Epithelial cell of proximal tubule (primary cell): Measurements from ENCODE around the gene MED8. TPM values are rescaled to one million over a fixed set of nuclear protein-coding genes. Genes with fewer than 3 reads are reported as not detected.
"Not testable (repeated sequence)": the region's sequence is repeated elsewhere in the genome, so short reads cannot be mapped to it uniquely, and the experiment has no call there.

ENCODE experiments used
- DNase-seq: peaks from one replicate; pipeline ENCODE4 v3.0.0-alpha.2; 2011; ENCODE audit warnings: low read depth
- H3K4me3 ChIP-seq: 2 replicates; pipeline ENCODE4 v1.5.1; 2011; ENCODE audit warnings: low read depth, mild to moderate bottlenecking, low read length
- total RNA-seq: library from RNA; depleted of rRNA; stranded (reverse); fragments of >200 nt; gene quantifications from 2 replicates; pipeline ENCODE4 v1.2.3, GENCODE V29; 2015
- TF ChIP-seq, protein P1 (sequence below): conservative IDR thresholded peaks from 2 replicates; pipeline ENCODE4 v1.5.1; 2012; ENCODE audit warnings: low read depth, mild to moderate bottlenecking, low read length

The MED8 gene
- total RNA-seq, 1 donor from 2014 or later, result 25.2 TPM

GRCh38 chr1:43414634-43415223 lies 25.1 kb upstream of the MED8 start:
- no peak for DNase-seq
- TF ChIP-seq, protein P1, sequence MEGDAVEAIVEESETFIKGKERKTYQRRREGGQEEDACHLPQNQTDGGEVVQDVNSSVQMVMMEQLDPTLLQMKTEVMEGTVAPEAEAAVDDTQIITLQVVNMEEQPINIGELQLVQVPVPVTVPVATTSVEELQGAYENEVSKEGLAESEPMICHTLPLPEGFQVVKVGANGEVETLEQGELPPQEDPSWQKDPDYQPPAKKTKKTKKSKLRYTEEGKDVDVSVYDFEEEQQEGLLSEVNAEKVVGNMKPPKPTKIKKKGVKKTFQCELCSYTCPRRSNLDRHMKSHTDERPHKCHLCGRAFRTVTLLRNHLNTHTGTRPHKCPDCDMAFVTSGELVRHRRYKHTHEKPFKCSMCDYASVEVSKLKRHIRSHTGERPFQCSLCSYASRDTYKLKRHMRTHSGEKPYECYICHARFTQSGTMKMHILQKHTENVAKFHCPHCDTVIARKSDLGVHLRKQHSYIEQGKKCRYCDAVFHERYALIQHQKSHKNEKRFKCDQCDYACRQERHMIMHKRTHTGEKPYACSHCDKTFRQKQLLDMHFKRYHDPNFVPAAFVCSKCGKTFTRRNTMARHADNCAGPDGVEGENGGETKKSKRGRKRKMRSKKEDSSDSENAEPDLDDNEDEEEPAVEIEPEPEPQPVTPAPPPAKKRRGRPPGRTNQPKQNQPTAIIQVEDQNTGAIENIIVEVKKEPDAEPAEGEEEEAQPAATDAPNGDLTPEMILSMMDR, result peak; percentile 69
- no peak overlapping the region for H3K4me3 ChIP-seq

- not testable (repeated sequence) for DNase-seq, H3K4me3 ChIP-seq
Measured at GRCh38 chr1:43413426-43413825, 23.8 kb upstream of the MED8 start.

DNA sequence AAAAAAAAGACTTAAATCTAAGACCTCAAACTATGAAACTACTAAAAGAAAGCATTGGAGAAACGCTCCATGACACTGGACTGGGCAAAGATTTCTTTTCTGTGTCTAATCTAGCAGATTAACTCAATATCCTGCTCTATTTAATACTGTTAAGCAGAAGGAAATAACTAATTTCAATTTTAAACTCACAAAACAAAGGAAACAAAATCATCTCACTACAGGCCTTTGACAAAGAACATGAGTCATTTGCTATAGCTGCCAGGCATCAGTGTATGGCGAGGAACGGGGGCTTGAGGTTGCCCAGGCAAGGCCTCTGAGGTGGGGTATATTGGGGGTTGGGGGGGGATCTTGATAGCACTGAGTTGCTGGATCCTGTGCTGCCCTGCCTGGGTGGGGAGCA lies 21.0 kb upstream of the MED8 start:
- no peak overlapping the region for H3K4me3 ChIP-seq
- DNase-seq, result no peak
- TF ChIP-seq, protein P1, result no peak

DNA sequence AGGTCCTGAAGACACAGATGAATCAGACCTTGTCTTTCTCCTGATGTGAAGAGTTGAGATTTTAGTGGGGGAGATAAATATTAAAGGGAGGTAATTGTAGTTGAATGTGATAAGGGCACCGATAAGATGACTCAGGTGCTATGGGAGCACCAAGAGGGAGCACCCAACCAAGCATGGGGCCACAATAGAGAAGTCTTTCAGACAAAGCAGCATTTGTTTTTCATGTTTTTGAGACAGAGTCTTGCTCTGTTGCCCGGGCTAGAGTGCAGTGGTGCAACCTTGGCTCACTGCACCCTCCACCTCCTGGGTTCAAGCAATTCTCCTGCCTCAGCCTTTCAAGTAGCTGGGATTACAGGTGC lies 16.3 kb upstream of the MED8 start:
- TF ChIP-seq, protein P1, result no peak
- no peak overlapping the region for H3K4me3 ChIP-seq
- no peak for DNase-seq

DNA sequence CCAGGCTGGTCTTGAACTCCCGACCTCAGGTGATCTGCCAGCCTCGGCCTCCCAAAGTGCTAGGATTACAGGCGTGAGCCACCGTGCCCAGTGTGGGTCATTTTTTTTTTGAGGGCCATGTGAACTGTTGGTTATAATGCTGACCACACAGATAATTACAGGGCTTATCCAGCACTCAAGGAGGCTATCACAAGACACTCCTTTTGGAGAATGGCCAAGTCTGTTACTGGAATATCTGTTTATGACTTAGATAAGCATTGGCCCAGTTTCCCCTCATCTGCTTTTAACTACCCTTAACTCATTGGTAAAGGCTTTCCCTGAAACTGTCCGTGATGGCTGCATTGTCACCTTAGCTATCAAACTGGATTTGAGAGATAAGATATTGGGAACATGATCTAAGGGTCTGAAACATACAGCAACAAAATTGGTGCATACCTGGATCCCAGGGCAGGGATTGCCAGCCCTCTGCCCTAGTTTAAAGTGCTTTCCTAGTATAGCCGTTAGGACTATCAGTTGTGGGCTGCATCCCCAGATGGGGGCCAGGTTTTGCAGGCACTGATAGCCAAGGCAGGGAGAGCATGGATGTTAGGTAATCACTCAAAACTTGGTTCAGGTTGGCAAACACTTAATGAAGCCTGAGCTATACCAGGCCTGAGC lies 15.7 kb upstream of the MED8 start:
- no peak overlapping the region for H3K4me3 ChIP-seq
- TF ChIP-seq, protein P1, result no peak
- no peak for DNase-seq

DNA sequence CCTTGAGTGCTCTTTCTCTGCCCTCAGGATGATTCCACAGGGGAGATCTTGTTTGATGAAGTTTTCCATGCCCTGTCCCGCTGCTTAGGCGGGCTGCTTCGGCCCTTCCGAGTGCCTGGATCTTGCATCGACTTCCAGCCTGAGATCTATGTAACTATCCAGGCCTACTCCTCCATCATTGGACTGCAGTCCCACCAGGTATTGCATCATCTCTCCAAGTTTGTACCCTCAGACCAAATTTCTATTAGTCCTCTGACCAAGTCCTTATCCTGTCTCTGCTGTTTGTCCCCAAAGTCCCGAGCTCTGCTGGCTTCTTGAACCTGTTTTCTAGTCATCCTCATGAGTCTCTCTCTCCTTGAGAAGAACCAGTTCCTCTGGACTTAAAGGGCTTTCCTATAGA lies 14.8 kb upstream of the MED8 start:
- H3K4me3 ChIP-seq, result no peak overlapping the region
- TF ChIP-seq, protein P1, result no peak
- DNase-seq, result no peak

- TF ChIP-seq, protein P1, result no peak
- no peak for DNase-seq
- H3K4me3 ChIP-seq, result no peak overlapping the region
Measured at GRCh38 chr1:43402089-43402865, 12.7 kb upstream of the MED8 start.

- not testable (repeated sequence) for H3K4me3 ChIP-seq, DNase-seq
Measured at GRCh38 chr1:43400441-43400840, 10.8 kb upstream of the MED8 start.
